Pancreas (tissue), 10 donors: ENCODE data around the gene UGT3A1. TPM values are rescaled to one million over a fixed set of nuclear protein-coding genes. Genes with fewer than 3 reads are reported as not detected.

Source experiments
- ATAC-seq, 4 donors: fragments of 200-7000 bp; cut with Tn5 transposase; one replicate each; pipeline versions ENCODE4 v1.8.0 to v1.9.1; 2020; ENCODE audit warnings: mild to moderate bottlenecking in 4 of 4, moderate library complexity in 4 of 4
- DNase-seq, 6 donors: peaks; one replicate each; pipeline ENCODE4 v3.0.0-alpha.2; 2020
- FAIRE-seq: peaks from 2 replicates; lab custom pipeline; 2012; peaks lifted over from hg19 to GRCh38; lab: Jason Lieb, UNC
- H3K27ac ChIP-seq, 4 donors: fragments of 200-600 bp; sonication (generic); 1 replicate in 3 of 4; 2 replicates in 1 of 4; pipeline versions ENCODE4 v1.5.0 to v1.8.0; 2020
- H3K27me3 ChIP-seq, 4 donors: fragments of 200-600 bp; one replicate each; pipeline ENCODE4 v1.8.0; 2021
- H3K36me3 ChIP-seq, 3 donors: fragments of 200-600 bp; sonication (generic) in 1 of 3; one replicate each; pipeline versions ENCODE4 v1.5.0 to v1.8.0; 2020 to 2021
- H3K4me1 ChIP-seq, 3 donors: fragments of 200-600 bp; one replicate each; pipeline ENCODE4 v1.8.0; 2021
- H3K4me3 ChIP-seq, 4 donors: fragments of 200-600 bp; sonication (generic) in 2 of 4; one replicate each; pipeline versions ENCODE4 v1.5.0 to v1.8.0; 2020 to 2021
- H3K9me3 ChIP-seq, 4 donors: fragments of 200-600 bp; one replicate each; pipeline ENCODE4 v1.8.0; 2021
- whole genome bisulfite sequencing, 2 donors: extraction: QIAGEN DNeasy Blood & Tissue Kit; methylation state at CpG; one replicate each; pipeline ENCODE4 v1.1.7; 2013; 5-methylcytosine and 5-hydroxymethylcytosine counted together
- intact Hi-C, 3 donors: fragments of 100-400 bp; cut with DNase I; formaldehyde crosslinking; loops; one replicate each; pipeline versions ENCODE4 v1.11.1 to v1.14.2; 2022
- polyA plus RNA-seq, 2 donors: library from polyadenylated mRNA; stranded (reverse); fragments of 200-250 nt; gene quantifications; one replicate each; pipeline ENCODE4 v1.2.3, GENCODE V29; 2013
- total RNA-seq, 6 donors: library from RNA; stranded (reverse); fragmentation: NEBNext Ultra II Directional in 4 of 6; extraction: Animal tissue kit (Norgen Biotek cat#: 25700) in 4 of 6; gene quantifications; one replicate each; pipeline versions ENCODE4 v1.2.1 to v1.2.4, GENCODE V29; 2021 to 2023
- TF ChIP-seq, protein P1 (sequence below), 4 donors: fragments of 200-600 bp; sonication (generic) in 3 of 4; IDR thresholded peaks; one replicate each; pipeline versions ENCODE4 v1.5.0 to v1.8.0; 2021; ENCODE audit warnings: antibody characterized with exemption in 4 of 4
- donor health status: healthy with polysubstance abuse.
- donor health status: DM: no; HTN: no; CAD: no; lungs with moderate emphysema.
- donor health status: DM: no; HTN: no; CAD: no.
- donor health status: control.
- donor health status: control.
- donor health status: Bipolar disorder and iron deficiency.
- donor health status: DM: yes; HTN: yes; CAD: no.
- donor health status: DM: no; HTN: no; CAD: no.
- donor health status: DM: no; HTN: no; CAD: no.
- donor health status: DM: yes; HTN: yes; CAD: no.

UGT3A1 gene
- total and polyA plus RNA-seq, 8 donors: not detected

DNA sequence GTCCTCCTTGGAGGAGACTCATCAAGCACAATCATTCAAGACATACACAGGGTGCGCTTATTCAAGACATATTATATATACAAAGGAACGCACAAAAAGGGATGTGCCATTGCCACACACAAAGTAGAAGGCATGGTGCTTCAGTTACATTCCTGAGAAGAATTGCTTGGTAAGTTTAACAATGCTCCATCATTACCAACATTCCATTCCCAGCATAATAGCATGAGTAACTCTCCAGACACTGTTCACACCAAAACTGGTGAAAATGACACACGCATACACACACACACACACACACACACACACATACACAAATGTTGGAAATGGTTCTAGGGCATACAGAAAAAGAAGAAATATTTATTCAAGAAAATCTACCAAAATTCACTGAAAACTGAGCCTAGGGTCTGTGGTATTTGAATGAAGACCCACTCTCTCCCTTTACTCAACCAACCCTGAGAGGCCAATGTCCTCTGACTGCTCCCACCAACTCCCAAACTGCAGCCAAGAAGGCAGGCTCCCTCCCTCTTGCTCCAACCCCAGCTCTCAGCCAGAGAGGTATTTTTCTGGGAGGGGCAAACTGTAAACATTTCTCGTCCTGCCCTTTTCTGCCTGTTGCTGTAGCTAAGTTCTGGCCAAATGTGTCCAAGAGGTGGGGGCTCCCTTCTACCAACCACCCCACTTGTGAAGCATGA is 19.9 kb downstream of the UGT3A1 start:
- DNase-seq (no peak), FAIRE-seq (no peak), ATAC-seq (no peak)
- H3K36me3 ChIP-seq: no peaks in the 10 kb centered on the region
- H3K4me1 ChIP-seq: no peaks in the 10 kb centered on the region
- TF ChIP-seq, protein P1, sequence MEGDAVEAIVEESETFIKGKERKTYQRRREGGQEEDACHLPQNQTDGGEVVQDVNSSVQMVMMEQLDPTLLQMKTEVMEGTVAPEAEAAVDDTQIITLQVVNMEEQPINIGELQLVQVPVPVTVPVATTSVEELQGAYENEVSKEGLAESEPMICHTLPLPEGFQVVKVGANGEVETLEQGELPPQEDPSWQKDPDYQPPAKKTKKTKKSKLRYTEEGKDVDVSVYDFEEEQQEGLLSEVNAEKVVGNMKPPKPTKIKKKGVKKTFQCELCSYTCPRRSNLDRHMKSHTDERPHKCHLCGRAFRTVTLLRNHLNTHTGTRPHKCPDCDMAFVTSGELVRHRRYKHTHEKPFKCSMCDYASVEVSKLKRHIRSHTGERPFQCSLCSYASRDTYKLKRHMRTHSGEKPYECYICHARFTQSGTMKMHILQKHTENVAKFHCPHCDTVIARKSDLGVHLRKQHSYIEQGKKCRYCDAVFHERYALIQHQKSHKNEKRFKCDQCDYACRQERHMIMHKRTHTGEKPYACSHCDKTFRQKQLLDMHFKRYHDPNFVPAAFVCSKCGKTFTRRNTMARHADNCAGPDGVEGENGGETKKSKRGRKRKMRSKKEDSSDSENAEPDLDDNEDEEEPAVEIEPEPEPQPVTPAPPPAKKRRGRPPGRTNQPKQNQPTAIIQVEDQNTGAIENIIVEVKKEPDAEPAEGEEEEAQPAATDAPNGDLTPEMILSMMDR (IDR thresholded peaks at IDR 0.05): no peak
- H3K4me3 ChIP-seq: no peak overlapping the region
- intact Hi-C loops: no loop called here
- H3K27ac ChIP-seq: no peak overlapping the region
- H3K27me3 ChIP-seq: no peaks in the 10 kb centered on the region
- WGBS, 2 donors: 63 to 80% methylated on average over 4 of the region's 4 CpGs
- no peaks in the 10 kb centered on the region for H3K9me3 ChIP-seq

DNA sequence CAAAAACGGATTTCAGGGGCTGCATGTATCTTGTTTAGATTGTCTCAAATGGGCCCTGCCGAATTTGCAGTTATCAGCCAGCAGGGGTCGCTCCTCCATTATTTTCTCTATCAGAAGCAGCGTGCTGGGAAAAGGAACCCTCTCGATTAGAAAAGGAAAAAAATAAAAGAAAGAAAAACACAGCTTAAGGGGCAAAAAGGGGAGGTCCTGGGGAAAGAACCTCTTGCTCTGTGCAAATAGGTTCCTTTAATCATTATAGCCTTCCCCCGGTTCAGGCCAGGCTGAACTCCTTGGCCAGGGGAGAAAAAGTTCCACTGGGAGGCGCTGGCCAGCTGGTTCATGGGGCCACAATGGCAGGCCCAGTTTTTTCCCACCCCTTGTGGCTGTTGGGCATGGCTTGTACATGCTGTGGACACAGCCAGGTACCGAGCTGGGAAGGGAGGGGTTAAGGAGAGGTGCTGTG is 27.8 kb downstream of the UGT3A1 start:
- 39 to 41% methylated on average over 8 of the region's 8 CpGs for WGBS, 2 donors
- H3K9me3 ChIP-seq: no peaks in the 10 kb centered on the region
- TF ChIP-seq, protein P1 (IDR thresholded peaks at IDR 0.05): no peak
- no peaks in the 10 kb centered on the region for H3K4me1 ChIP-seq
- FAIRE-seq (no peak), ATAC-seq (no peak), DNase-seq (no peak)
- no peak overlapping the region for H3K27ac ChIP-seq
- H3K36me3 ChIP-seq: no peaks in the 10 kb centered on the region
- intact Hi-C loops: no loop called here
- no peak overlapping the region for H3K4me3 ChIP-seq
- peaks cover 0 to 3% (median 0%) of the 10 kb centered on the region in 4 donors for H3K27me3 ChIP-seq

DNA sequence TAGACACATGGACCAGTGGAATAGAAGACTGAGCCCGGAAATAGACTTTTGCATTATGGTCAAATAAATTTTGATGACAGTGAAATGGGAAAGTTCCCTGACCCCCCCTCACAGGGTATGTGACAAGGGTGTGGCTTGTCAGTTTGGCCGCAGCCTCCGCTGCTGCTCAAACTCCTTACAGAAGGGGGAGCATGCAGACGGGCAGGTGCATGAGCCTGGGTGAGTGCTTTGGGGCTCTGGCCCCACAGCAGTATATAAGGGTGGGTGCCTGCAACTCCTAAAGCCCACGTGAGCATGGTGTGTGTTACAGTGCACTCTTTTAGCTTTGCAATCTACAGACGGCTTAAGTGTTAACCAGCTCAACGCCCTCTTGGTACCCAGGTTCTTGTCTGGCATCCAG is 30.9 kb downstream of the UGT3A1 start:
- DNase-seq: no peak
- intact Hi-C loops: no loop called here
- ATAC-seq: no peak
- no peaks in the 10 kb centered on the region for H3K4me1 ChIP-seq
- no peak overlapping the region for H3K27ac ChIP-seq
- H3K36me3 ChIP-seq: no peaks in the 10 kb centered on the region
- 47 to 75% methylated on average over 7 of the region's 7 CpGs for WGBS, 2 donors
- peaks cover 0 to 4% (median 0%) of the 10 kb centered on the region in 4 donors for H3K27me3 ChIP-seq
- no peak for FAIRE-seq
- H3K4me3 ChIP-seq: no peak overlapping the region
- TF ChIP-seq, protein P1 (IDR thresholded peaks at IDR 0.05): no peak
- no peaks in the 10 kb centered on the region for H3K9me3 ChIP-seq

DNA sequence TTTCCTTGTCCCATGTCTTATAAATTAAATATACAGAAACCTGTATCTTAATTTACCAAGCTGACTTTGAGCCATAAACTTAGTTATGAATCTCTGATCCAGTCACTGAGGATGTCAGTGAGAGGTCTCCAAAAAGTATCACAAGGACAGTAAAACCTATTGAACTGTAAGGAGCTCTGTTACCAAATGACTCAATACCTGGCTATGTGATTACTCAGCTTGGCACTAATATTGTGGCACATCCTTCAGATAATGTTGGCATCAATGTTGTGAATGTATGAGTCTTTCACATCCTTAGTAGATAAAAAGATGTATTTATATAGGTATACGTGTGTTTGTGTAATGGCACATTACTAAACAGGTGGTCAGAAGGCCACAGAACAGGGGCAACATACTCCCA is 34.8 kb downstream of the UGT3A1 start:
- intact Hi-C loops: no loop called here
- TF ChIP-seq, protein P1 (IDR thresholded peaks at IDR 0.05): no peak
- no peak for FAIRE-seq

DNA sequence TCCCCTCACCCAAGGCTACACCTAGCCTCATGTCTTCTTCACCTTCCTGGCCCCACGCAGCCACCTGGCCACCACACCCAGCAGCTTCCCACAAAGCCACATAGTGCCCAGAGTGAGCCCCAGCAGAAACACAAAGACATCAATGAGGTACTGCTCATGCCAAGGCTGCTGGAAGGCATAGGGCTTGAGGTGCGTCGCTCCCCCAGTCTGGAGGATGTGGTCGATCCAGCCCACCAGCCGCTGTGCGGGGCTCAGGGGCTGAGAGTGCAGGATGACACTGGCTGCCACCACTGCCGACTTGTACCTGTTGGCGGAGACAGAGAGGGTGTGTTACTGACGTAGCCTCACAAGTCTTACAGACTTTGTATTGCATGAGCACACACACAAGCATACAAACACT is 37.0 kb downstream of the UGT3A1 start:
- no peak overlapping the region for H3K4me3 ChIP-seq
- DNase-seq (peak in 1 of 6 donors; percentile 33), FAIRE-seq (no peak), ATAC-seq (no peak)
- H3K27me3 ChIP-seq: peaks cover 0 to 4% (median 0%) of the 10 kb centered on the region in 4 donors
- H3K4me1 ChIP-seq: no peaks in the 10 kb centered on the region
- no peaks in the 10 kb centered on the region for H3K9me3 ChIP-seq
- no peaks in the 10 kb centered on the region for H3K36me3 ChIP-seq
- TF ChIP-seq, protein P1 (IDR thresholded peaks at IDR 0.05): no peak
- 56 to 69% methylated on average over 9 of the region's 9 CpGs for WGBS, 2 donors
- H3K27ac ChIP-seq: no peak overlapping the region
- intact Hi-C loops: no loop called here

More for the DNA sequence above, 34.8 kb downstream of the UGT3A1 start:
- Histone ChIP-seq H3K27ac (no peak overlapping the region), H3K4me3 (no peak overlapping the region), H3K4me1 (no peaks in the 10 kb centered on the region), H3K9me3 (no peaks in the 10 kb centered on the region), H3K27me3 (peaks cover 0 to 4% (median 0%) of the 10 kb centered on the region in 4 donors), H3K36me3 (no peaks in the 10 kb centered on the region)
- DNase-seq (no peak), ATAC-seq (no peak)
- WGBS, 2 donors: 63 to 91% methylated on average over 1 of the region's 1 CpG
